GM10266 (cell line): ENCODE data around the gene FIZ1.

Source experiments
- DNase-seq: peaks from one replicate; pipeline ENCODE4 v3.0.0; 2012; ENCODE audit errors: extremely low spot score
- TF ChIP-seq, protein P1 (sequence below): IDR thresholded peaks from 2 replicates; pipeline ENCODE4 v1.5.1; 2012; ENCODE audit warnings: mild to moderate bottlenecking, low read depth; ENCODE audit not compliant: control insufficient read depth, insufficient read depth; ENCODE audit errors: missing control alignments

The FIZ1 gene

DNA sequence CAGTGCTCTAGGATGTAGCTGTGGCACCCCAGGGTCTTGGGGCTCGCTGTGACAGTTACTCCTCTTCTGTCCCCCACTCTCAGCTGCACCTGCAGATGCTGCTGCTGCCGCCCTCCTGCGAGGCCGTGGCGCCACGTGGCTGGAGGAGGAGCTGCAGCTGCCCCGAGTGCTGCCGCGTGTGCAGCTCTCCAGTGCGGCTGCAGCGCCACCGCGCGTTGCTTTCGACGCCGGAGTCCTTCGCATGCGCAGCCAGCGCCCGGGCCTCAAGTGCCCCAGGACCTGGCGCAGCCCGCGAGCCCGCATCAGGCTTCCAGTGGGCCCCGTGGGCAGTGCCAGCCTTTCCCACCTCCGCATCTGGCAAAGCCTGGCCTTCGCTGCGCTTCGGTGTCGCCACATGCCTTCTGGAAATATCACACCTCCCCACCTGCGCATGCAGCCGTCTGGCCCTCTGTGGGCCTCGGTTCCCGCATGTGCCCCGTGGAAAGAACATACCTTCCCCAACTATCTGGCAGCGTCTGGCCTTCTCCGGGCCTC is 40.8 kb upstream of the FIZ1 start:
- DNase-seq: peak; percentile 63
- TF ChIP-seq, protein P1, sequence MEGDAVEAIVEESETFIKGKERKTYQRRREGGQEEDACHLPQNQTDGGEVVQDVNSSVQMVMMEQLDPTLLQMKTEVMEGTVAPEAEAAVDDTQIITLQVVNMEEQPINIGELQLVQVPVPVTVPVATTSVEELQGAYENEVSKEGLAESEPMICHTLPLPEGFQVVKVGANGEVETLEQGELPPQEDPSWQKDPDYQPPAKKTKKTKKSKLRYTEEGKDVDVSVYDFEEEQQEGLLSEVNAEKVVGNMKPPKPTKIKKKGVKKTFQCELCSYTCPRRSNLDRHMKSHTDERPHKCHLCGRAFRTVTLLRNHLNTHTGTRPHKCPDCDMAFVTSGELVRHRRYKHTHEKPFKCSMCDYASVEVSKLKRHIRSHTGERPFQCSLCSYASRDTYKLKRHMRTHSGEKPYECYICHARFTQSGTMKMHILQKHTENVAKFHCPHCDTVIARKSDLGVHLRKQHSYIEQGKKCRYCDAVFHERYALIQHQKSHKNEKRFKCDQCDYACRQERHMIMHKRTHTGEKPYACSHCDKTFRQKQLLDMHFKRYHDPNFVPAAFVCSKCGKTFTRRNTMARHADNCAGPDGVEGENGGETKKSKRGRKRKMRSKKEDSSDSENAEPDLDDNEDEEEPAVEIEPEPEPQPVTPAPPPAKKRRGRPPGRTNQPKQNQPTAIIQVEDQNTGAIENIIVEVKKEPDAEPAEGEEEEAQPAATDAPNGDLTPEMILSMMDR: peak; percentile 58

DNA sequence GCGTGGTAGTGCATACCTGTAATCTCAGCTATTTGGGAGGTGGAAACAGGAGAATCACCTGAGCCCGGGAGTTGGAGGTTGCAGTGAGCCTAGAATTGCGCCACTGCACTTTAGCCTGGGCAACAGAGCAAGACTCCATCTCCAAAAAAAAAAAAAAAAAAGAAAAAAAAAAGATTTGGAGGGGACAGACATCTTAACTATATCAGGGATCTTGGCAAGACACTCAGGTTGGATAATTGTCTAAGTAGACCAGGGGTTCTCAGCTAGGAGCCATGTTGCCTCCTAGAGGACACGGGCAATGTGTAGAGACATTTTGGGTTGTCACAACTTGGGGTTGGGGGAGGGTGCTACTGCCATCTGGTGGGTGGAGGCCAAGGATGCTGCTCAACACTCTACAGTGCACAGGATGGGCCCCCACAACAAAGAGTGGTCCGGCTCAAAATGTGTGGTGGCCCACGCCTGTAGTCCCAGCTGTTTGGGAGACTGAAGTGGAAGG is 39.6 kb upstream of the FIZ1 start:
- DNase-seq: no peak
- TF ChIP-seq, protein P1: peak; percentile 55

DNA sequence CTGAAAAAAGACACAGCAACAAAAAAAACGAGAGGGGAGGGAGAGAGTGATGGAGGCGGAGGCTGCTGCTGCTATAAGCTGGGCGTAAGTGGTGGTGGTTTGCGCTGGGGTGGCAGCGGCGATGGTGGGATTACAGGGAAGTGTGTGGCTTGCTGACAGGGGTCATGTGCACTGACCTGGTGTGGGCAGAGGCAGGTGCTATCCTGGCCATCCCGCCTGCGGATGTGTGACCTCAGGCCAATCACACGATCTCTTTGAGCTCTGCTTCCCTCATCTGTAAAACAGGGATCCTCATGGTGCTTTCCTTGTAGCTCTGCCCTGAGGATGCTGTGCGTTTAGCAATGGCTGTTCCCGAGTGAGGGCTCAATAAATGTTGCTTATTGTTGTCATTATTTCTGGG is 38.2 kb upstream of the FIZ1 start:
- DNase-seq: no peak

DNA sequence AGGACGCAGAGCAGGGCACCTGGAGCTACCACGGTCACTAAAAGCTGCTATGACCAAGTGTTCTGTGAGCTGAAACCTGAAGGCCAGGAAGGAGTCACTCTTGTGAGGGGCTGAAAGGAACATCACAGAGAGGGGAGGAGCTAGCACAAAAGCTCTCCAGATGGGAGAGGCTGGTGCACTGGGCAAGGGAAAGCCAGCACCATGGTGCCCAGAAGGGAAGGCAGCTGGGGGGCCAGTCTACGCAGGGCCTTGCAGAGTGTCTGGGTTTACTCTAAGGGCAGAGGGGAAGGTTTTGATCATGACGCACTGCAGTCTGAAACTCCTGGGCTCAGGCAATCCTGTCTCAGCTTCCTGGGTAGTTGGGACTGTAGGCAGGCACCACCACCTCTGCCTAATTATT is 37.4 kb upstream of the FIZ1 start:
- no peak for DNase-seq
- TF ChIP-seq, protein P1: no peak

More for the DNA sequence above, 38.2 kb upstream of the FIZ1 start:
- TF ChIP-seq, protein P1: no peak

DNA sequence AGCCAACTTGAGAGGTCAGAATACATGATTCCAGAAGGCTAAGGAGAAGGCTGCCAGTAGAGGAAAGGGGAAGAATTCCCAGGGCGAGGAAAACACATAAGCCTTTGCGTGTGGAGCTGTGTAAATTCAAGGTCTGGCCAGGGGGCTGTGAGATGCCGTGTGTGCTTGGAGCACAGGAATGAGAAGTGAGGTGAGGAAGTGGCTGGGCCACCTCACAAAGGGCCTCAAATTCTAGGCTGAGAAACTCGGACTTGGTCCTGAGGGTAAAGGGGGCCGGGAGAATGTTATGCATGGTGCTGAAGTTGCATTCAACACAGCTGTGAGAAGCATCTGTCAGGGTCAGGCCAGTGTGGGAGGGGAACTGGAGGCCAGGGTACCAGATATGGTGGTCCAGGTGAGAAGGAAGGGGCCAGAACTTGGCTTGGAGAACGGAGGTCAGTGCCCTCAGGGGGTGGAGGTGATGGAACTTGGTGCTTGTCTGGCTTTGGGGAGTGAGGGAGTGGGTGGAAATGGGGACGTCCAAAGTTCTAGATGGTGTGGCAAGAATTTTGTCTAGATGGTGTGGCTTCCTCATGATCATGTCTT is 36.6 kb upstream of the FIZ1 start:
- TF ChIP-seq, protein P1: no peak
- no peak for DNase-seq

DNA sequence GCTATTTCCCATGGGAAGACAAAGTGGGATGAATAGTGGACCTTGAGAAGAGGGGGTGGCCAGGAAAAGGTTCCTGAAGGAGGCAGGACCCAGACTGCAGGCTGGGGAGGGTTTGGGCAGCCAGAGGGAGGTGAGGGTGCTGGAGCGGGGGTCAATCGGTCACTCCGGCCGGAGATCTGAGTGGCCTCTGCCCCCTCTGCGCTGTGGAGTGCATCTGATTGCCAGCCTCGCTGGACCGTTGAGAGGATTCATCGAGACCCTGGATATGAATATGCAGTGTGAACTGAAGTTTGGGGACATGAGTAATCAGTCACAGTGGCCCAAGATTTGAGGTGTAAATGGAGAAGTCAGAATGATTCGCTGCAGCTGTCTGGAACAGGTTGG is 36.0 kb upstream of the FIZ1 start:
- DNase-seq: peak; percentile 4
- TF ChIP-seq, protein P1: no peak

DNA sequence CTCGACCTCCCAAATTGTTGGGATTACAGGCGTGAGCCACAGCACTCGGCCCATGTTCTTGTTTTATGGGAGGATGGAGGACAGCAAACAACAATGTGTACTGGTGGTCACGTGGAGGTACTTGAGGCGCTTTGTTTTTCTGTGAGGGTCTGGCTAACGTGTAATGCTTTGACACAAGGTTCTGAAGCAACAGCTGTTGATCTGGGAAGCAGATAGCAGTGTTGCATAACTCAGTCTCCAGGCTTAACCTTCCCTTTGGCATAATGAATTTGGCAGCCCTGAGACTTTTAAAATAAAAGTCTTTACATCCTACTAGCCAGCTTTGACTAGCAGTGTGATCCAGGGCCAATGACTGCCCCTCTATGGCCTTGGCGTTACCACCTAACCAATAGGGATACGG is 34.5 kb upstream of the FIZ1 start:
- TF ChIP-seq, protein P1: no peak
- no peak for DNase-seq
